HG03432 (cell line): ENCODE data around the gene KCNK5.

Experiments
- ATAC-seq: cut with Tn5 transposase; IDR thresholded peaks from one replicate; pipeline ENCODE4 v1.9.1; 2021; ENCODE audit warnings: mild to moderate bottlenecking, moderate library complexity; ENCODE audit not compliant: unreplicated experiment

KCNK5 gene

GRCh38 chr6:39178235-39178634, 51.0 kb downstream of the KCNK5 start:
- ATAC-seq = no peak

- ATAC-seq = no peak
These were observed 52.1 kb downstream of the KCNK5 start for GRCh38 chr6:39177130-39177529.

DNA sequence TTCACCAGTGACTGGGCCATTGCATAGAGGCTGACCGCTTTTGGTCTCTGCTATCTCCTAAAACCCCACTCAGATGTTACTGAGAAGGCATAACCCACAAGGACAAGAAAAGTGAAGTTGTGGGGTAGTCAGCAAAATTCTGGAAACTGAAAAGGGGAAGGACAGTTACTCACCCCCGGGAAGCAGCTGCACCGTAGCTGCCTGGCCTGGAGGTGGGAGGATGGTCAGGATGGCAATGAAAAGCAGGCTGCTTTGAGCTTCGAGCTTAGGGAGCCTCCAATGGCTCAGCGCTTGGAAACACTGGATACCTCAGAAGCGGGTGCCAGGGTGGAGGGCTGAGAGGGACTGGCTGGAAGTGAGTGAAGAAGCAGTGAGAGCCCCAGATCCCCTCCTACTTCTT, 56.0 kb downstream of the KCNK5 start:
- ATAC-seq = no peak

- ATAC-seq = no peak
These were observed 56.9 kb downstream of the KCNK5 start for GRCh38 chr6:39172377-39172757.

- ATAC-seq = no peak
These were observed 57.5 kb downstream of the KCNK5 start for GRCh38 chr6:39171489-39172376.

DNA sequence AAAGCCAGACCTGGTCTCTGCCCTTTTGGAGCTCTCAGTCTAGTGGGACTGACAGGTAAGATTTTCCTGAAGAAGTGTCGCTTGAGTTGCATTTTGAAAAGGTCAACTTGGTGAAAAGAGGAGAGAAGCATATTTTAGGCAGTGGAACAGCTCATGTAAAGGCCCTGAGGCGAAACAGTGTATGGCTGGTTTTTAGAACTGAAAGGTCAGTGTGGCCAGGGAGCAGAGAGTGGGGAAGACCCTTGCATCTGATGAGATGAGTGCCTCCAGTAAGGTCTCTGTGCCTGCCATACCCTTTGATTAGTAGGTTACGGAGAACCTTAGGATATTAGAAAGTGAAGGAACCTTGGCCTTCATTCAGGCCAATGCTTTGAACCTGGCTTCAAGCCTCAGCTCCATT, 58.4 kb downstream of the KCNK5 start:
- no peak for ATAC-seq

DNA sequence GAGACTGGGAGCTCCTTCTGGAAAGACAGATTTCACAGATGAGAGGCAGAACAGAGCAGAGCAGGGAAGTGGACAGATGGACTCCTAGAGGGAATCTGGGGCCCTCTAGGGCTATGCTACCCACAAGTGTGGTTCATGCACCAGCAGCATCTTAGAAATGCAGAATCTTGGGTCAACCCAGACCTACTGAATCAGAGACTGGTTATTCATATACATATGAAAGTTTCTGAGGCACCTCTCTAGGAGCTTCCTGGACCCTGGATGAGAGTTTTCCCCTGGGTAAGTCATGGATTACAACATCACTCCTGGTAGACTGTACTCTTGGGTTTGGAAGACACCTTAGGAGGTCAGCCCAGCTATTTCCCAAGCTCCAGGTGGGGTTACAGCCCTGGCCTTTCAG, 58.9 kb downstream of the KCNK5 start:
- no peak for ATAC-seq

DNA sequence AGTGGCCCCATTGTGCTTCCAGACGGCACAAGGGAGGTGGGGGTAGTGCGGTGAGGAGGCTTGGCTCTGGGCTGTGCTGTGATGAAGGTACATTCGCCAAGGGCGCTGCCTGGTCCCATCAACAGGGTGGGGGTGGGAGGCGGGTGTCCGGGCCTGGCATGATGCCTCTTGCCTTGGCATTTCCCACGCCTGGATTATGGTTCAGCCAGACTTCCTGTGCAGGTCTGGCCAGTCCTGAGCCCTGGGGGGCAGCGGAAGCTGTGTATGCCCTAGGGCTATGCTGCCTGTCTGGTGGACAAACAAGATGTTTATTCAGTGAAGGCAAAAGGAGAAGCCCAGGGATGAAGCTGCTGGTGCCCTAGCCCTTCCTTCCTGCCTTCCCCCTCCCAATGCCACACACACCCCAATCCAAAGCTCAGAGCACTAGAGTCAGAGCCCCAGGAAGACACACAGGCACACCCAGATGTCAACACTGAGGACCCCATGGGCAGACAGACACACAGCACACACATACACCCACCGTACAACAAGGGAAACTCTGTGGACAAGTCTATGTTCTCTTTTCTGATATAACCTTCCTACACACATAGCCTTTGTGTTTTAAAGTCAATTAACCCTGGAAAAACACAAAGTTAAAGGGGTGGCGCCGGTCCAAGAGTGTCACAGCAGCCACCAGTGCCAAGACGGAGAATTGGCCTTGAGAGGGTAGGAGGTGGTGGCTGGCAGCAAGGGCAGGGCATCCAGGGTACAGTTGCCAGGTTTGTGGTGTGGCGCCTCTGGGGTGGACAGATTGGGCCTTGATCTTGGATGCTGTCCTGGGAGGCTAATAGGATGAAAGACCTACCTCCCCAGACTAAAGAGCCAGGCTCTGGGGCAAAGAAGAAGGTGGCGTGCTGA, 59.6 kb downstream of the KCNK5 start:
- ATAC-seq = no peak

GRCh38 chr6:39167866-39168625, 61.2 kb downstream of the KCNK5 start:
- no peak for ATAC-seq

- no peak for ATAC-seq
These were observed 62.0 kb downstream of the KCNK5 start for GRCh38 chr6:39167321-39167720.

- ATAC-seq = no peak
These were observed 62.4 kb downstream of the KCNK5 start for GRCh38 chr6:39166912-39167290.

GRCh38 chr6:39166189-39166911, 62.9 kb downstream of the KCNK5 start:
- ATAC-seq = no peak

DNA sequence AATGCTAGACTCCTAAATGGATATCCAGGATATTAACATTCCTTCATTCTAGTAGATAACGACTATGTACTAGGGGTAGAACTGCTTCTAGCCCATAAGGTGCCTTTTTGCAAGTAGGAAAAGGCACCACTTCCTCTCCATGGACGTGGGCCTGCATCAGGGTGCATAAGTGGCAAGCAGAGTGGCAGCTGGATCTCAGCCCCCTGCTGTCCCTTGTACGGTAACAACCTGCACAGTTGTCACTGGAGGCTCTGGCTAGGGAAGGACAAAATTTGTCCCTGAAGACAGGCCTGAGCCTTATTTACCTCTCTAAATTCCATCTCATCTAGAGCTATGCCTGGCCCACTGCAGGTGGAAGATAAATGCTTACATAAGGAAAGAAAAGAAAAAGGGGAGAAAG, 71.8 kb downstream of the KCNK5 start:
- ATAC-seq = no peak

DNA sequence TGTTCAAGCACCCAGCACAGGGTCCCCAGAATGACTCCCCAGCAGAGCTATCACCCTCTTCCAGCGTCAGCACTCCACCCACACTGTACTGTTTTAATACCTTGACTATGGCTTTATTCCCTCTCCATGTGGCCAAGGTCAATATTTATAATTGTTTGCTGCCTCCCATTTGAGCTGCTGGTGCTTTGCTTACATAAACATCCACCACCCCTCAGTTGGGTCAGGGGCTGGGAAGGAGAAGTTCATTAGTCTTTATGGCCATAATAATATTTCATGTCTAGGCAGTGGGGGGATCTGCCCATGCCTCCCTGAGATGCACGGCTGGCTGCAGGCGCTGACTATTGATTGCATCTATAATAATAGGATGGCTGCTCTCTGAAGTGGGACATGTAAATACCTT, 72.5 kb downstream of the KCNK5 start:
- ATAC-seq = no peak

- no peak for ATAC-seq
These were observed 74.6 kb downstream of the KCNK5 start for GRCh38 chr6:39154705-39155104.

DNA sequence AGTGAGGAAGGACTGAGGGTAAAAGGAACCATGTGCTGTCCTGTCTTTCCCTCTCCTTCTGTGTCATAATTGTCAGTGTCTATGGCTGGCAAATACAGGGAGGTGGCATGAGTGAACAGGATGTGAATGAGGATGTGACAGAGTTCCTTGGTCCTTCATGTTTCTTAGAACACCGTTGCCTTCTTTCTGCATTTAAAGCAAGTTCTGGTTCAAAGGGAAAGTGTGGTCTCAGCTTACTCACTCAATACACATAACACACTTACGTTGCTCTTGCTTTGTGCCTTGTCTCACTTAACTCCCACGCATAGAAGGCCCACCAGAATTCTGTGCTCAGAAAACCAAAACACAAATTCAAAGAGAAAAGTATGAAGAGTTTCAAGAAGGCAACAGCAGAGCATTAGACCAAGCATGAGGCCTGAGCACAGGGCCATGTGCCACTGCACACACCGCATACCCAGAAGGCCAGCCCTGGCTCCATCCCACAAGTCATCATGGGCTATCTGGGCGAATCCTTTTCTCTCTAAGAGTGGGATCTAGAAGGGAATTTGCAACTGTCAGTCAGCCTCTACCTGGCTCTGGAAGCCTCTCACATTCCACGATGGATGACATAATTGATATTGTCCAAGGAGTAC, 75.4 kb downstream of the KCNK5 start:
- ATAC-seq = no peak

GRCh38 chr6:39152262-39152661, 77.0 kb downstream of the KCNK5 start:
- ATAC-seq = no peak

GRCh38 chr6:39151211-39151610, 78.1 kb downstream of the KCNK5 start:
- no peak for ATAC-seq

GRCh38 chr6:39144481-39145173, 84.6 kb downstream of the KCNK5 start:
- ATAC-seq = no peak
